IMR-90 (cell line): ENCODE data around the gene ZDHHC17. TPM values are rescaled to one million over a fixed set of nuclear protein-coding genes. Genes with fewer than 3 reads are reported as not detected.

Experiments used
- ATAC-seq: fragments of 200-7000 bp; cut with Tn5 transposase; 2 replicates; pipeline ENCODE4 v1.9.1; 2020; ENCODE audit warnings: low read depth, mild to moderate bottlenecking, moderate library complexity
- BruUV-seq: library from RNA; stranded (reverse); fragments of 400-500 nt; replicated peaks from 2 replicates; lab custom pipeline; 2021; lab: Mats Ljungman, UMichigan
- CTCF ChIA-PET: fragments of 300-600 bp; formaldehyde crosslinking; extraction: SDS; loops from one replicate; lab custom pipeline; 2021; ENCODE audit warnings: antibody characterized with exemption; lab: Yijun Ruan, JAX
- POLR2A ChIA-PET: fragments of 300-600 bp; sonication (Branson Sonifier 250); formaldehyde crosslinking; loops from one replicate; lab custom pipeline; 2022; ENCODE audit warnings: antibody characterized with exemption; ENCODE audit not compliant: unreplicated experiment; lab: Charles Lee
- DNase-seq: peaks from one replicate; pipeline ENCODE4 v3.0.0; 2013
- H2AFZ ChIP-seq: replicated peaks from 2 replicates; pipeline ENCODE3; 2013; ENCODE audit warnings: low read length, mild to moderate bottlenecking; ENCODE audit not compliant: poor library complexity
- H2AK5ac ChIP-seq: 2 replicates; pipeline ENCODE4 v1.6.1; 2013; ENCODE audit warnings: low read depth, low read length, inconsistent platforms
- H2AK9ac ChIP-seq: replicated peaks from 2 replicates; pipeline ENCODE3; 2013; ENCODE audit warnings: mild to moderate bottlenecking, low read depth, low read length, moderate library complexity; ENCODE audit not compliant: poor library complexity
- H2BK120ac ChIP-seq: 2 replicates; pipeline ENCODE4 v1.6.1; 2013; ENCODE audit warnings: low read depth, low read length, inconsistent platforms
- H2BK15ac ChIP-seq: 3 replicates; pipeline ENCODE4 v1.6.1; 2013; ENCODE audit warnings: low read depth, low read length, inconsistent platforms
- H2BK20ac ChIP-seq: 2 replicates; pipeline ENCODE4 v1.6.1; 2013; ENCODE audit warnings: low read depth, mild to moderate bottlenecking, inconsistent platforms, low read length, moderate library complexity
- H2BK5ac ChIP-seq: 2 replicates; pipeline ENCODE4 v1.6.1; 2013; ENCODE audit warnings: mild to moderate bottlenecking, low read depth, low read length, inconsistent platforms; ENCODE audit not compliant: poor library complexity, severe bottlenecking
- H3K14ac ChIP-seq: replicated peaks from 2 replicates; pipeline ENCODE4 v1.6.1; 2013; ENCODE audit warnings: low read depth, low read length, inconsistent platforms
- H3K18ac ChIP-seq: 2 replicates; pipeline ENCODE4 v1.6.1; 2013; ENCODE audit warnings: low read depth, low read length, control low read depth
- H3K23ac ChIP-seq: 2 replicates; pipeline ENCODE4 v1.6.1; 2013; ENCODE audit warnings: low read depth, low read length, inconsistent platforms
- H3K27ac ChIP-seq: 2 replicates; pipeline ENCODE4 v1.5.1; 2013; ENCODE audit warnings: mild to moderate bottlenecking, control low read depth, low read length; ENCODE audit not compliant: insufficient read depth
- H3K27me3 ChIP-seq: 2 replicates; pipeline ENCODE4 v1.6.1; 2013; ENCODE audit warnings: low read length; ENCODE audit not compliant: control insufficient read depth, insufficient read depth
- H3K36me3 ChIP-seq: 2 replicates; pipeline ENCODE4 v1.6.1; 2013; ENCODE audit warnings: low read length, mixed read lengths; ENCODE audit not compliant: control insufficient read depth, insufficient read depth
- H3K4ac ChIP-seq: 2 replicates; pipeline ENCODE4 v1.6.1; 2013; ENCODE audit warnings: low read depth, low read length, inconsistent platforms
- H3K4me1 ChIP-seq: 2 replicates; pipeline ENCODE4 v1.6.1; 2013; ENCODE audit warnings: low read length, mixed read lengths; ENCODE audit not compliant: control insufficient read depth, insufficient read depth
- H3K4me2 ChIP-seq: 2 replicates; pipeline ENCODE4 v1.6.1; 2013; ENCODE audit warnings: low read depth, mild to moderate bottlenecking, control low read depth, low read length, moderate library complexity
- H3K4me3 ChIP-seq: 2 replicates; pipeline ENCODE4 v1.5.1; 2013; ENCODE audit warnings: low read depth, mild to moderate bottlenecking, control low read depth, low read length, moderate library complexity; ENCODE audit not compliant: insufficient read depth
- H3K56ac ChIP-seq: 2 replicates; pipeline ENCODE4 v1.6.1; 2013; ENCODE audit warnings: low read length, inconsistent platforms; ENCODE audit not compliant: insufficient read depth; ENCODE audit errors: extremely low read depth
- H3K79me1 ChIP-seq, 2 experiments: 2 replicates each; pipeline ENCODE4 v1.6.1; 2013; ENCODE audit warnings: low read length in 2 of 2, inconsistent platforms in 1 of 2, low read depth in 1 of 2
- H3K9ac ChIP-seq: 2 replicates; pipeline ENCODE4 v1.6.1; 2013; ENCODE audit warnings: low read depth, low read length, control low read depth
- H3K9me1 ChIP-seq: 2 replicates; pipeline ENCODE4 v1.6.1; 2013; ENCODE audit warnings: low read length, inconsistent platforms; ENCODE audit not compliant: insufficient read depth
- H3K9me3 ChIP-seq: 2 replicates; pipeline ENCODE4 v1.6.1; 2013; ENCODE audit warnings: low read length; ENCODE audit not compliant: control insufficient read depth, insufficient read depth
- H4K20me1 ChIP-seq: 2 replicates; pipeline ENCODE4 v1.6.1; 2013; ENCODE audit warnings: low read length, inconsistent platforms; ENCODE audit not compliant: insufficient read depth
- H4K5ac ChIP-seq: 2 replicates; pipeline ENCODE4 v1.6.1; 2013; ENCODE audit warnings: mild to moderate bottlenecking, low read depth, low read length, control low read depth
- H4K8ac ChIP-seq, 2 experiments: 2 replicates each; pipeline ENCODE4 v1.6.1; 2013; ENCODE audit warnings: low read depth in 2 of 2, low read length in 2 of 2, control low read depth in 1 of 2, inconsistent platforms in 1 of 2
- H4K91ac ChIP-seq: 2 replicates; pipeline ENCODE4 v1.6.1; 2013; ENCODE audit warnings: low read depth, low read length, inconsistent platforms; ENCODE audit not compliant: insufficient read depth
- MAZ ChIP-seq: IDR thresholded peaks from 2 replicates; pipeline ENCODE4 v1.6.1; 2012; ENCODE audit warnings: low read depth, mild to moderate bottlenecking, low read length, improper control_type of control experiment, moderate library complexity, borderline replicate concordance
- MXI1 ChIP-seq: IDR thresholded peaks from 2 replicates; pipeline ENCODE4 v1.6.1; 2012; ENCODE audit warnings: low read depth, mild to moderate bottlenecking, low read length, moderate library complexity, borderline replicate concordance
- WGBS, 2 experiments: methylation state at CpG; one replicate each; pipeline versions ENCODE4 v1.1.5 to v1.1.7; 2013; ENCODE audit warnings: missing lambda C conversion rate in 2 of 2; ENCODE audit not compliant: insufficient read length in 1 of 2; ENCODE audit errors: extremely low coverage in 2 of 2; 5-methylcytosine and 5-hydroxymethylcytosine counted together
- dilution Hi-C: fragments of 300-500 bp; cut with HindIII; formaldehyde crosslinking; loops from one replicate; pipeline ENCODE4 v1.14.3; 2018; ENCODE audit warnings: low sequenced_read_pairs; ENCODE audit not compliant: unreplicated experiment
- in situ Hi-C: fragments of 300-500 bp; cut with MboI; formaldehyde crosslinking; loops from 3 replicates; pipeline ENCODE4 v1.14.3; 2019; ENCODE audit warnings: low sequenced_read_pairs, inconsistent platforms, mixed read lengths
- intact Hi-C: fragments of 100-400 bp; cut with micrococcal nuclease; formaldehyde crosslinking; loops from 2 replicates; pipeline ENCODE4 v1.10.0; 2022
- polyA plus RNA-seq, 3 experiments: library from polyadenylated mRNA; depleted of rRNA; stranded (reverse); fragments of >200 nt; gene quantifications; 2 replicates each; pipeline ENCODE4 v1.2.3, GENCODE V29; 2012; ENCODE audit warnings: low replicate concordance in 1 of 3
- total RNA-seq: library from RNA; depleted of rRNA; stranded (reverse); fragments of >200 nt; gene quantifications from 2 replicates; pipeline ENCODE4 v1.2.3, GENCODE V29; 2012

Gene ZDHHC17
- total and polyA plus RNA-seq, 2 of the 4 experiments (the other 2 are of a cell fraction): 23.3 to 125 TPM

DNA sequence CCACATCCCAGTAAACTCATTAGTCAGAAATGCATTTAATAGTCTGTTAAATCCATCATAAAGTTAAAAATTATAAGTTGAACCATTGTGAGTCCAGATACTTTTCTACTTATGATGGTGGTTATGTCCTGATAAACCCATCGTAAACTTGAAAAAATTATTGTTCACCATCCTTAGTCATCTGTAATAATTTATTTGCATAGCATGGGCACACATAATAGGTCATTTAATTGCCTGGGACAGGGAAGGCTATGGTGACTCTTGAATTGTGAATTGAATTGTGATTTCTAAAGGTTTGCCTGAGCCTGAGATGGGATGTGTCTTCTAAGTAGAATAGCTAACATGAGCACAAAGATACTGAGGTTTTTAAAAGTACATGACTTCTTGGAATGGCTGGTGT, 21.5 kb downstream of the ZDHHC17 start:
- Histone ChIP-seq H3K4ac (no peak overlapping the region), H3K27ac (no peak overlapping the region), H3K23ac (no peak overlapping the region), H3K4me2 (no peak overlapping the region), H3K9ac (no peak overlapping the region), H2AFZ (no peak overlapping the region), H3K9me3 (no peaks in the 10 kb centered on the region; the same call in 1 of the 2 replicates), H3K9me1 (no peaks in the 10 kb centered on the region), H3K36me3 (no peaks in the 10 kb centered on the region), H2BK15ac (no peak overlapping the region), H4K91ac (no peak overlapping the region), H2AK5ac (no peak overlapping the region), H4K5ac (no peak overlapping the region), H2BK120ac (no peak overlapping the region), H2AK9ac (no peak overlapping the region), H3K14ac (no peak overlapping the region), H3K27me3 (no peaks in the 10 kb centered on the region), H3K79me1 (peaks cover 15 to 66% of the 10 kb centered on the region in 2 experiments; a peak in 3 of 4 replicates), H4K20me1 (no peaks in the 10 kb centered on the region), H3K18ac (peak overlapping the region; percentile 4; the same call in 1 of the 2 replicates), H3K56ac (no peak overlapping the region), H2BK5ac (peak overlapping the region; percentile 64), H2BK20ac (no peak overlapping the region), H3K4me3 (no peak overlapping the region), H3K4me1 (peaks cover 7% of the 10 kb centered on the region), H4K8ac (no peak overlapping the region)
- CTCF ChIA-PET: no interaction called here
- no TSS peak for BruUV-seq
- intact Hi-C loops: no loop called here
- dilution Hi-C loops: no loop called here
- no CpG with 5 or more reads among the region's 1 CpG for WGBS, 2 experiments
- TF ChIP-seq MAZ: no peak
- TF ChIP-seq MXI1: no peak
- POLR2A ChIA-PET: no interaction called here
- in situ Hi-C loops: no loop called here
- DNase-seq: no peak
- no peak for ATAC-seq
